Esophagus mucosa (tissue), 1 donor: ENCODE data around the gene DDX50. TPM values are rescaled to one million over a fixed set of nuclear protein-coding genes. Genes with fewer than 3 reads are reported as not detected.
"Not testable (repeated sequence)": the region's sequence is repeated elsewhere in the genome, so short reads cannot be mapped to it uniquely, and the experiment has no call there.

Experiments used
- ATAC-seq: fragments of 200-7000 bp; cut with Tn5 transposase; one replicate; pipeline ENCODE4 v1.9.1; 2020
- total RNA-seq: library from RNA; stranded (reverse); gene quantifications from one replicate; pipeline ENCODE4 v1.2.4, GENCODE V29; 2023
- donor health status: DM: yes; HTN: yes; CAD: no.

Gene DDX50
- 25.2 TPM for total RNA-seq

GRCh38 chr10:68901105-68901927, at the start of gene DDX50:
Gene DDX50 (plus strand): TSS chr10:68901315. CDS start chr10:68901385, 70 bp downstream.
- peak; percentile 99 for ATAC-seq

- no peak for ATAC-seq
Observed at GRCh38 chr10:68856352-68856751, 44.8 kb upstream of the DDX50 start.

- ATAC-seq = no peak
Observed at GRCh38 chr10:68857005-68857404, 44.1 kb upstream of the DDX50 start.

- no peak for ATAC-seq
Observed at GRCh38 chr10:68861253-68861652, 39.9 kb upstream of the DDX50 start.

- no peak for ATAC-seq
Observed at GRCh38 chr10:68864611-68865010, 36.5 kb upstream of the DDX50 start.

- ATAC-seq = not testable (repeated sequence)
Observed at GRCh38 chr10:68868173-68868572, 32.9 kb upstream of the DDX50 start.

- ATAC-seq = no peak
Observed at GRCh38 chr10:68869623-68870022, 31.5 kb upstream of the DDX50 start.

- ATAC-seq = no peak
Observed at GRCh38 chr10:68870061-68870460, 31.1 kb upstream of the DDX50 start.

- no peak for ATAC-seq
Observed at GRCh38 chr10:68870545-68871104, 30.5 kb upstream of the DDX50 start.

GRCh38 chr10:68871105-68871711, 29.9 kb upstream of the DDX50 start:
- no peak for ATAC-seq

- ATAC-seq = no peak
Observed at GRCh38 chr10:68871731-68872342, 29.3 kb upstream of the DDX50 start.

- no peak for ATAC-seq
Observed at GRCh38 chr10:68876246-68877138, 24.6 kb upstream of the DDX50 start.

GRCh38 chr10:68877482-68878110, 23.5 kb upstream of the DDX50 start:
- no peak for ATAC-seq

GRCh38 chr10:68878496-68878895, 22.6 kb upstream of the DDX50 start:
- ATAC-seq = no peak

- ATAC-seq = no peak
Observed at GRCh38 chr10:68879628-68880027, 21.5 kb upstream of the DDX50 start.

GRCh38 chr10:68880181-68880580, 20.9 kb upstream of the DDX50 start:
- no peak for ATAC-seq

- no peak for ATAC-seq
Observed at GRCh38 chr10:68895041-68895440, 6.1 kb upstream of the DDX50 start.

GRCh38 chr10:68897336-68897741, 3.8 kb upstream of the DDX50 start:
- no peak for ATAC-seq

- ATAC-seq = no peak
Observed at GRCh38 chr10:68899186-68899745, 1.8 kb upstream of the DDX50 start.

- peak; percentile 20 for ATAC-seq
Observed at GRCh38 chr10:68900427-68901104, 549 bp upstream of the DDX50 start.

- no peak for ATAC-seq
Observed at GRCh38 chr10:68902382-68902781, 1.3 kb downstream of the DDX50 start.
